Measurements from ENCODE around the gene TRAF3IP1. TPM values are rescaled to one million over a fixed set of nuclear protein-coding genes. Genes with fewer than 3 reads are reported as not detected.

TRAF3IP1 gene
- total and polyA plus RNA-seq, 11 donors, result 3.8 to 20.3 (median 12.4) TPM

GRCh38 chr2:238299803-238300202 lies 20.5 kb upstream of the TRAF3IP1 start:
- H3K27me3 ChIP-seq, result no peaks in the 10 kb centered on the region
- no peak overlapping the region for H3K27ac ChIP-seq
- no peak for TF ChIP-seq CTCF (IDR thresholded peaks at IDR 0.05)
- no peak for TF ChIP-seq POLR2A (IDR thresholded peaks at IDR 0.05)
- ATAC-seq (no peak), DNase-seq (no peak)
- H3K4me3 ChIP-seq, result no peak overlapping the region
- H3K4me1 ChIP-seq, result no peaks in the 10 kb centered on the region
- WGBS, 4 donors, result 74 to 83% (median 80%) methylated on average over 7 of the region's 7 CpGs
- intact Hi-C loops (cut with DNase I), result no loop called here
- no peaks in the 10 kb centered on the region for H3K9me3 ChIP-seq
- H3K36me3 ChIP-seq, result no peaks in the 10 kb centered on the region

- no peak for DNase-seq
- no peaks in the 10 kb centered on the region for H3K4me1 ChIP-seq
- no peaks in the 10 kb centered on the region for H3K36me3 ChIP-seq
- intact Hi-C loops (cut with DNase I), result no loop called here
- H3K27ac ChIP-seq, result no peak overlapping the region
- no peak overlapping the region for H3K4me3 ChIP-seq
- no peak for ATAC-seq
- H3K27me3 ChIP-seq, result no peaks in the 10 kb centered on the region
- 75 to 86% (median 81%) methylated on average over 3 of the region's 3 CpGs for WGBS, 4 donors
- no peak for TF ChIP-seq CTCF (IDR thresholded peaks at IDR 0.05)
- H3K9me3 ChIP-seq, result no peaks in the 10 kb centered on the region
Measured at GRCh38 chr2:238302087-238302486, 18.2 kb upstream of the TRAF3IP1 start.

- H3K27me3 ChIP-seq, result no peaks in the 10 kb centered on the region
- no peaks in the 10 kb centered on the region for H3K36me3 ChIP-seq
- intact Hi-C loops (cut with DNase I), result no loop called here
- DNase-seq (peak in 1 of 5 donors; percentile 19), ATAC-seq (no peak)
- 76 to 86% (median 79%) methylated on average over 9 of the region's 9 CpGs for WGBS, 4 donors
- H3K4me1 ChIP-seq, result no peaks in the 10 kb centered on the region
- H3K9me3 ChIP-seq, result no peaks in the 10 kb centered on the region
- TF ChIP-seq CTCF (IDR thresholded peaks at IDR 0.05) (no peak), POLR2A (IDR thresholded peaks at IDR 0.05) (no peak)
- H3K27ac ChIP-seq, result no peak overlapping the region
- no peak overlapping the region for H3K4me3 ChIP-seq
Measured at GRCh38 chr2:238302751-238303150, 17.6 kb upstream of the TRAF3IP1 start.

- ATAC-seq (no peak), DNase-seq (no peak)
- Histone ChIP-seq H3K27me3 (no peaks in the 10 kb centered on the region), H3K36me3 (no peaks in the 10 kb centered on the region), H3K9me3 (no peaks in the 10 kb centered on the region), H3K4me3 (no peak overlapping the region), H3K27ac (no peak overlapping the region), H3K4me1 (no peaks in the 10 kb centered on the region)
- TF ChIP-seq CTCF (IDR thresholded peaks at IDR 0.05) (no peak), POLR2A (IDR thresholded peaks at IDR 0.05) (no peak)
- WGBS, 4 donors, result 83 to 88% (median 86%) methylated on average over 6 of the region's 6 CpGs
- intact Hi-C loops (cut with DNase I), result no loop called here
Measured at GRCh38 chr2:238304116-238304515, 16.2 kb upstream of the TRAF3IP1 start.
